Measurements from ENCODE around the gene RIC1.
"Not testable (repeated sequence)": the region's sequence is repeated elsewhere in the genome, so short reads cannot be mapped to it uniquely, and the experiment has no call there.

RIC1 gene

GRCh38 chr9:5671711-5672353 lies 42.9 kb downstream of the RIC1 start:
- DNase-seq (ENCODE audit: low read depth): no peak

GRCh38 chr9:5675046-5675445 lies 46.1 kb downstream of the RIC1 start:
- DNase-seq (ENCODE audit: low read depth): not testable (repeated sequence)

GRCh38 chr9:5683591-5683990 lies 54.7 kb downstream of the RIC1 start:
- DNase-seq (ENCODE audit: low read depth): not testable (repeated sequence)

- DNase-seq (ENCODE audit: low read depth): no peak
Measured at GRCh38 chr9:5684101-5684500, 55.2 kb downstream of the RIC1 start.

- DNase-seq (ENCODE audit: low read depth): no peak
Measured at GRCh38 chr9:5688109-5688508, 59.2 kb downstream of the RIC1 start.

GRCh38 chr9:5690278-5690677 lies 61.4 kb downstream of the RIC1 start:
- no peak for DNase-seq (ENCODE audit: low read depth)

GRCh38 chr9:5695860-5696259 lies 67.0 kb downstream of the RIC1 start:
- no peak for DNase-seq (ENCODE audit: low read depth)

GRCh38 chr9:5696884-5697283 lies 68.0 kb downstream of the RIC1 start:
- no peak for DNase-seq (ENCODE audit: low read depth)

GRCh38 chr9:5698004-5698403 lies 69.1 kb downstream of the RIC1 start:
- DNase-seq (ENCODE audit: low read depth): no peak

GRCh38 chr9:5698810-5699556 lies 70.1 kb downstream of the RIC1 start:
- DNase-seq (ENCODE audit: low read depth): no peak

GRCh38 chr9:5708414-5708813 lies 79.5 kb downstream of the RIC1 start:
- no peak for DNase-seq (ENCODE audit: low read depth)

- DNase-seq (ENCODE audit: low read depth): no peak
Measured at GRCh38 chr9:5712651-5713390, 83.9 kb downstream of the RIC1 start.

GRCh38 chr9:5714501-5715401 lies 85.8 kb downstream of the RIC1 start:
- no peak for DNase-seq (ENCODE audit: low read depth)

GRCh38 chr9:5715548-5716127 lies 86.7 kb downstream of the RIC1 start:
- no peak for DNase-seq (ENCODE audit: low read depth)

- not testable (repeated sequence) for DNase-seq (ENCODE audit: low read depth)
Measured at GRCh38 chr9:5717434-5717833, 88.5 kb downstream of the RIC1 start.

- no peak for DNase-seq (ENCODE audit: low read depth)
Measured at GRCh38 chr9:5718296-5719032, 89.6 kb downstream of the RIC1 start.

- no peak for DNase-seq (ENCODE audit: low read depth)
Measured at GRCh38 chr9:5719100-5719926, 90.4 kb downstream of the RIC1 start.

- no peak for DNase-seq (ENCODE audit: low read depth)
Measured at GRCh38 chr9:5720151-5720550, 91.2 kb downstream of the RIC1 start.

- DNase-seq (ENCODE audit: low read depth): no peak
Measured at GRCh38 chr9:5721279-5722087, 92.6 kb downstream of the RIC1 start.
